Stimulated activated CD4-positive, alpha-beta T cell treated with anti-CD3 and anti-CD28 coated beads, Interleukin-12 subunit alpha, Interleukin-12 subunit beta, amount 100 ng/mL, for 24 hours (primary cell): Measurements from ENCODE around the gene RERE.

Experiments used
- DNase-seq, 2 experiments: peaks; one replicate each; pipeline ENCODE4 v3.0.0-alpha.2; 2020; ENCODE audit warnings: low read depth in 2 of 2

RERE gene

DNA sequence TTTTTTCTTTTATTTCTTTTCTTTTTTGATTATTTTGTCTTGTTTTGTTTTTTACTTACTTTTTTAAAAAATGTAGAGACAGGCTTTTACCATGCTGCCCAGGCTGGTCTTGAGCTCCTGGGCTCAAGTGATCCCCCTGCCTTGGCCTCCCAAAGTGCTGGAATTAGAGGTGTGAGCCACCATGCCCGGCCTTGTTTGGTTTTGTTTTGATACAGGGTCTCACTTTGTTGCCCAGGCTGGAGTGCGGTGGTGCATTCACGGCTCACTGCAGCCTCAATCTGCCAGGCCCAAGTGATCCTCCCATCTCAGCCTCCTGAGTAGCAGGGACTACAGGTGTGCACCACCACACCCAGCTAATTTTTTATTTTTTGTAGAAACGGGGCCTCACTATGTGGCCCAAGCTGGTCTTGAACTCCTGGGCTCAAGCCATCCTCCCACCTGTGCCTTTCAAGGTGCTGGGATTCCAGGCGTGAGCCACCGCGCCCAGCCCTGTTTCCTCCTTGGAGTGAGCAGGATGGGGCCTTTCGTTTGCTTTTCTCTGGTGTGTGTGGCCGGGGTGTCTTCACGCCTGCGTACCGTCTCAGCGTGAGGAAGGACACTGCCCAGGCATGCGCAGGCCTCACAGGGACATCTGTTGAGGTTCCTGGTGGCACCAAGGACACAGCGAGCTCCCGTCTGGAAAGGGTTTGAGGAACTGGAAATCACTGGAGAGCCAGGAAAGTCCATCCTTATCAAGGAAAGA, 484.0 kb downstream of the RERE start:
- no peak for DNase-seq

DNA sequence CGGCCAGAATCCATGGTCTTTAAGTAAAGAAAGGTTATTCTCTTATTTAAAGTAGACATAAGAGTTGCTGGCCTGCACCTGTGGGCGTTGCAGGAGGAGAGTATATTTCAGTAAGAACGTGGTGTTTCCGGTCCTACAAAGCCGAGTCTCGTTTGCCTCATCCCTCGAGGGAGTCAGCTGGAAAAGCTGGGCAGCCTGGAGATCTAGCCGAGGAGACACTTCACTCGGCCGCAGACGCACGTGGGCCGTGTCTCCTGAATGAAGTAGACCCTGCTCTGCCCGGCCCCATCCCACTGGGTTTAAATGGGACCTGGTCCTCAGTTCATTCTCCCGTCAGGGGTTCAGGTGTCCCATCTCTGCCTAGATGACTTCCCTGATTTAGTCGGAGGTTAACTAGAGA, 484.6 kb downstream of the RERE start:
- DNase-seq = no peak

DNA sequence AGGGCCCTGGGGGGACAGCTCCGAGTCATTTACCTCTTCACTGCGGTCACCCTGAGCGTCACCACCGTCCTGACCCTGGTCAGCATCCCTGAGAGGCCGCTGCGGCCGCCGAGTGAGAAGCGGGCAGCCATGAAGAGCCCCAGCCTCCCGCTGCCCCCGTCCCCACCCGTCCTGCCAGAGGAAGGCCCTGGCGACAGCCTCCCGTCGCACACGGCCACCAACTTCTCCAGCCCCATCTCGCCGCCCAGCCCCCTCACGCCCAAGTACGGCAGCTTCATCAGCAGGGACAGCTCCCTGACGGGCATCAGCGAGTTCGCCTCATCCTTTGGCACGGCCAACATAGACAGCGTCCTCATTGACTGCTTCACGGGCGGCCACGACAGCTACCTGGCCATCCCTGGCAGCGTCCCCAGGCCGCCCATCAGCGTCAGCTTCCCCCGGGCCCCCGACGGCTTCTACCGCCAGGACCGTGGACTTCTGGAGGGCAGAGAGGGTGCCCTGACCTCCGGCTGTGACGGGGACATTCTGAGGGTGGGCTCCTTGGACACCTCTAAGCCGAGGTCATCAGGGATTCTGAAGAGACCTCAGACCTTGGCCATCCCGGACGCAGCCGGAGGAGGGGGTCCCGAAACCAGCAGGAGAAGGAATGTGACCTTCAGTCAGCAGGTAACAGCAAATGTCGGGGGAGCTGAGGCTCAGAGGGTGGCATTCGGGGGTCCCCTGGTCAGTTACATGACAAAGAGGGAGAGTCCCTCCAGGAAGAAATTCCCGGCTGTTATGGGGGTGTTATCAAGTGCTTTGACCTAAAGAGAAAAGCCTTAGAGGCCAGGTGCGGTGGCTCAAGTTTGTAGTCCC, 486.9 kb downstream of the RERE start:
- DNase-seq = no peak

DNA sequence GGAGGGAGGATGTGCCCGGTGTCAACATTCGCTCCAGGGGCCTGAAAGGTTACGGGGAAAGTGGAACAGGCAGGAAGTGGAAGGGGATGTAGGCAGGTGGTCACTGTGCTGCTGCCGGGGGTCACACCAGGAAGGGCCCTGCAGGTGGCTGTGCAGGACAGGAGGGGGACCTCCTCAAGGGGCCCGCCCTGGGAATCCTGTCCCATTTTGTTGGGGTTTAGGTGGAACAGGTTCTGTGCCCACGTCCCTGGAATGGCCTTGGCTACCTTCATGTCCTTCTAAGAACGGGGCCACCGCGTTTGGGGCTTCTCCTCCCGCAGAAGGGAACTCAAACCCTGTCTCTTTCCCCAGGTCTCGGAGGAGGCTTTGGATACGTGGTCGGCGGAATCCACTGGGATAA, 487.6 kb downstream of the RERE start:
- DNase-seq = no peak

DNA sequence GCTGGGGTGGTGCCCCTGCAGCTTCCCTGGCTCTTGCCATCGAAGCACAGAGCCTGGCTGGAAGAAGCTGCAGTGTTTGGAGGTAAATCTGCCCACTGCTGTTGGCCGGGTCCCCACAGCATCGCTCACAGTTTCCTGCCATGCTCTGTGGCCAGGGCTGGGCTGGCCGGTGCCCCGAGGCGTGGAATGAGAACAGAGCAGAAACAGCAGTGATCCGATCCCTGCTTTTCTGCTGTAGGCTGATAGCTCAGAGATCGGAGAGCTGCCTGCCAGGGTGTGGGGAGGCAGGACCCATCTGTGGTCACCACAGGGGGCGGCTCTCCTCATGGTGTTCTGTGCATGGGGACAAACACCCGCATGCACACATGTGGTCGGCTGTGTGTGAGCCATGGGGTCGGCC, 488.0 kb downstream of the RERE start:
- no peak for DNase-seq

DNA sequence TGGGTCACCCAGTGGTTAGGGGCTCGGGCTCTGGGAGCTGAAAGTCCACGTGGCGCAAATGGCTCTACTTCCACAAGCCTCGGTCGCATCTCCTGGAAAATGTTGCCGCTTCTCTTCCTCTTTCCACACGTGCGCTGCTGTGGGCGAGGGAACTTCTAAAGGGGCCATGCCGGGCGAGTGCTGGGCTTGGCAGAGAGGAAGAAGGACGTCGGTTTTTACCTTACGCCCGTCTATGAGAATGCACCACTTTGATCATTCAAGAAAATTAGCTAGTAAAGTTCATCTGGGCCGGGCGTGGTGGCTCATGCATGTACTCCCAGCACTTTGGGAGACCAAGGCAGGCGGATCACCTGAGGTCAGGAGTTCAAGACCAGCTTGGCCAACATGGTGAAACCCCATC, 489.2 kb downstream of the RERE start:
- no peak for DNase-seq

DNA sequence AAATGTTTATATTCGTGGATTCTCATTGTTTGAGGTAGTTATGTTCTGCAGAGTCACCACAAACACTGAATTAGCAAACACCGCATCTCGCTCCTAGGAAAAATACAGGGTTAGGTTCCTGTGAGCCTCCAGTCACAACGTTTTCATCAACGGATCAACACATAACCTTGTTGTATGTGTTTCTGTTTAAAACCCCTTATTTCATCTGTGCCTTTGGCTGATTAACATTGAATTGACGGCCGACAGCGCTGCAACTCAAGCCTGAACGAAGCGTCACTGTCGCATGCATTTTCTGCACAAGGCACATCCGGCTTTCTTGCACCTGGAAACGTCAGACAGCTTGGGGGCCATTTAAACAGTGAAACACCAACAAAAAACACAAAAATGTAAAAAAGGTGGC, 491.2 kb downstream of the RERE start:
- no peak for DNase-seq

DNA sequence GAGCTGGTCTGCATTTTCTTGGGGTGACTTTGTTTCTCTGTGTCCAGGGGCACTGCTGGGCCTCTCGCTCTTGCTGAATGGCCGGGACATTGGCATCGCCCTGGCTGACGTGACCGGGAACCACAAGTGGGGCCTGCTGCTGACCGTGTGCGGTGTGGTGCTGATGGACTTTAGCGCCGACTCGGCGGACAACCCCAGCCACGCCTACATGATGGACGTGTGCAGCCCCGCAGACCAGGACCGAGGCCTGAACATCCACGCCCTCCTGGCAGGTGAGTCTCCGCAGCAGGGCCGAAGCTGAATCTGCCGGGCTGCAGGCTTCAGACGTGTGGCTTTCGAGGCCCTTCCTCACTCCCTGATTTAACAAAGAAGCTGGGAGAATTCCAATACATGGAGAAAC, 491.7 kb downstream of the RERE start:
- DNase-seq = no peak

DNA sequence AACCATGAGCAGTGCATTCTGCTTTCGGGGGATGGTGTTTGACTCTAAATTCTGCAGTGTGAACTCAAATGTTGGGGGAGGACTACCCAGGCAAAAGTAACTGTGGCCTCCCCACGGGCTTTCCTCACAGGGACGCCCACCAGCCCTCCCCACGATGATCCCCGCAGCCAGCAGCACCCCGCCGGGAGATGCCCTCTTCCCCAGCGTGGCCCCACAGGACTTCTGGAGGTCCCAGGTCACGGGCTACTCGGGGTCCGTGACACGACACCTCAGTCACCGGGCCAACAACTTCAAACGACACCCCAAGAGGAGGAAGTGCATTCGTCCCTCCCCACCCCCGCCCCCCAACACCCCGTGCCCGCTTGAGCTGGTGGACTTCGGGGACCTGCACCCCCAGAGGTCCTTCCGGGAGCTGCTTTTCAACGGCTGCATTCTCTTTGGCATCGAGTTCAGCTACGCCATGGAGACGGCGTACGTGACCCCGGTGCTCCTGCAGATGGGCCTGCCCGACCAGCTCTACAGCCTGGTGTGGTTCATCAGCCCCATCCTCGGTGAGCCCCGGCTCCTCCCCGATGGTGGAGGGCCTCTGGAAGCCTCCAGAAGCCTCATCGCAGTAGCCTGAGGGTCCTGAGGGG, 493.1 kb downstream of the RERE start:
- no peak for DNase-seq

DNA sequence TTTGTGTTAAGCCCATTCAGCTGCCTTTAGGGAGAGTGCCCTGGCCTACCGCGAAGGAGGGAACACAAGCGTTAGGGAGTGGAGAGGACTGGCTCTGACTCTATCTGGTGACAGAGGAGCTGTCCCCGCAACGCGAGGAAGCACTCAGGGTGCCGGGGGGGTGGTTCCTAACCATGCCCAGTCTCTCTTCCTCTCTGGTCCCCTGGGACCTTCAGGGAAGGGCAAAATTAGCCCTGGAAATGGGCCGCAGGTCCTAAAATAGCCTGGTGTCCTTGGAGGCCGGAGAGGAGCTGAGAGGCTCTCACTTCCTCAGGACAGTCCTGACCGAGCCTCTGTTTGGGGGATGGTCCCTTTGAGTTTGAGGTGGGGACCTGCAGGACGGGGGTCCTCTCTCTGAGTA, 493.7 kb downstream of the RERE start:
- DNase-seq = no peak

DNA sequence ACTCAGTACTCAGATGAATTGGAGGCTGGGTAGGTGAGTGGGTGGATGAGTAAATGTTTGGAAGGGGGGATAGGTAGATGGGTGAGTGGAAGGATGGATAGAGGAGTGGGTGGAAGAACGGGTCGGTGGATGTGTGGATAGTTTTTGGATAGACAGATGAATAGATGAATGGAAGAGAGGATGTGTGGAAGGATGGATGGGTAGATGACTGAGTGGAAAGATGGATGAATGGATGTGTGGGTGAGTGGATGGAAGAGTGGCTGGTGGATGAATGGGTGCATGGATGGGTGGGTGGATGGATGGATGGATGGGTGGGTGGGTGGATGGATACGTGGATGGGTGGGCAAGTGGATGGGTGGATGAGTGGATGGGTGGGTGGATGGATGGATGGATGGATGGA, 495.8 kb downstream of the RERE start:
- no peak for DNase-seq

DNA sequence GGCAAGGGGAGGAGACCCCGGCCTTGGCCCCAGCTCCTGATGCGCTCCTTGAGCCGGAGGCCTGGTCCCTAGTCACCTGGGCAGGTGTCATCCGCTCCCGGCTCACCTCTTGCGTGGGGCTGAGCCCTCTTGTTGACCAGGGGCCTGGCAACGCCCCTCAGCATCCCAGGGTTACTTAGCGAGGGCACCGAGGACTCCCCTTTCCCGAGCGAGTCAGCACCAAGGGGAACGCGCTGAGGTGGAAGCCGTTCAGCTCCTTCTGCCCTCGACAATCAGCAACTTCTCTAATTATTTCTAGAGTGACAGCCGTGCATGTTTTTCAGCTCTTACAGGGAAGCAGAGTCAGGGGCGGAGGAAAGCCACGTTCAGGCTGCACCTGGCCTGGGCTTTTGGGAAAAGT, 499.0 kb downstream of the RERE start:
- DNase-seq = no peak

DNA sequence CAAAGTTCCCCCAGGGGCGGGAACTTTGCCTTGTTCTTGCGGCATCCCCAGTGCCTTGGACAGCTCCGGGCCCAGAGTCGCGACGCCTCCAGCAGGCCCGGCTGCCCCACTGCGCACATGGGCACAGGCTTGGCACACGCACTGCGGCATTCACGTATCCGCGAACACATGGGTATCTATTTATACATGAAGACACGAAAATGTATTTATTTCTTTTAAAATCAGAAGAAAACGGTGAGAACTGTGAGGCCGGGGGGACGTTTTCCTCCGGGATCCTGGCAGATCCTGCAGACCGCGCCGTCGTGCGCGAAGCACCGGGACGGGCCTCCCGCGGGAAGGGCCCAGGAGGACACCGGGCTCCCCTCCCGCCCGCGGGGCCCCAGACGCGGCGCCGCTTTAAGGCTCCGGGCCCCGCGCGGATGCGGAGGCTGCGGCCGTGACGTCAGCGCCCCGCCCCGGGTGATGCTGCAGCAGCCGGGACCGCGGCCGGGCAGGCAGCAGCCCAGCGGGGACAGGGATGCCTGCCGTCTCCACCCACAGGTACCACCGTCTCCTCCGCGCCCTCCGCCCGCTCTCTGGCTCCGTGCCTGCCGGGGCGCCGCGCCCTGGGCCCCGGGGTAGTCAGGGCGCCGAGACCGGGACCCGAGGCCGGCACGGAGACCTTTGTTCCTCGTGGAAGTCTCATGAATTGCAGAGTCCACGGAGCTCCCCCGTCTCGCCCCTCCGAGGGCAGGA, 499.6 kb downstream of the RERE start, which contains the start of gene SLC45A1:
Gene SLC45A1 (plus strand): TSS at position 468 of the 735 bp plus-strand sequence. CDS start 6,216 bp downstream, outside the sequence.
- peak; percentile 57 to 66 for DNase-seq

DNA sequence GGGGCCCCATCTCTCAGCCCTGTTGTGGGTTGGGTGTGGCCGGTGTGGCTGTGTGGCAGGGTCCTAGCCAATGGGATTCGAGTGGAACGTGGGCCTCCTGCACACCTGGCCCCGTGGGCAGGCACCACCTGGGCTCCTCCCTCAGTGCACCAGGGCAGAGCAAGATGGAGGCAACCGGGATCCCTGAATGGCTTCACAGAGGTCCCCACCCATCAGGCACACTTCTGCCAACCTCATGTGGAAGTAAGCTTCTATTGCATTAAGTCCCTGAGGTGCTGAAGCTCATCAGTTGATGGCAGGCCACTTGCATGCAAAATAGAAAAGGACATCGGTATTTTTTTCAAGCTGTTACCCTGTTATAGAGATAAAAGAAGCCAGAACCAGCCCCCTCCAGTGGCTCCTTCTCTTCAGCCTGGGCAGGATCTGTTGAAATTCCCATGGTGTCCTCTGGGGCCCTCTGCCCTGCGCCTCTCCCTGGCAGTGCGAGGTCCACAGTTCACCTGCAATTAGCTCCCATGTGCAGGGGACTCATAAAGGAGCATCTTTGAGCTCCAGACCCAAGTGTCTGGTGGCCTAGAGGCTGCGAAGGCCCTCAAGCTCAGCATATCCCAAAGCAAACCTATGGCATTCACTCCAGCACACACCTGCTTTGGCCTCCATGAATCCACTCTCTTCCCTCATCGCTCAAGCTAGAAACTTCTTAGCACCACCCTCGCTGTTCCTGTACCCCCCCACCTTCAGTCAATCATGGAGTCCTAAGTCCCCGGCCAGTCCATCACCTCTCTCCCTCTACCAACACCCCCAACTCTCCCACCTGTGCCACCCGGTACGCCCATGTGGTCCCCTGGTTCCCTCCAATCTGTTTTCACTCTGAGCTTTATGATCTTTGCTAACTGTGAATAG, 501.6 kb downstream of the RERE start:
- DNase-seq = no peak

DNA sequence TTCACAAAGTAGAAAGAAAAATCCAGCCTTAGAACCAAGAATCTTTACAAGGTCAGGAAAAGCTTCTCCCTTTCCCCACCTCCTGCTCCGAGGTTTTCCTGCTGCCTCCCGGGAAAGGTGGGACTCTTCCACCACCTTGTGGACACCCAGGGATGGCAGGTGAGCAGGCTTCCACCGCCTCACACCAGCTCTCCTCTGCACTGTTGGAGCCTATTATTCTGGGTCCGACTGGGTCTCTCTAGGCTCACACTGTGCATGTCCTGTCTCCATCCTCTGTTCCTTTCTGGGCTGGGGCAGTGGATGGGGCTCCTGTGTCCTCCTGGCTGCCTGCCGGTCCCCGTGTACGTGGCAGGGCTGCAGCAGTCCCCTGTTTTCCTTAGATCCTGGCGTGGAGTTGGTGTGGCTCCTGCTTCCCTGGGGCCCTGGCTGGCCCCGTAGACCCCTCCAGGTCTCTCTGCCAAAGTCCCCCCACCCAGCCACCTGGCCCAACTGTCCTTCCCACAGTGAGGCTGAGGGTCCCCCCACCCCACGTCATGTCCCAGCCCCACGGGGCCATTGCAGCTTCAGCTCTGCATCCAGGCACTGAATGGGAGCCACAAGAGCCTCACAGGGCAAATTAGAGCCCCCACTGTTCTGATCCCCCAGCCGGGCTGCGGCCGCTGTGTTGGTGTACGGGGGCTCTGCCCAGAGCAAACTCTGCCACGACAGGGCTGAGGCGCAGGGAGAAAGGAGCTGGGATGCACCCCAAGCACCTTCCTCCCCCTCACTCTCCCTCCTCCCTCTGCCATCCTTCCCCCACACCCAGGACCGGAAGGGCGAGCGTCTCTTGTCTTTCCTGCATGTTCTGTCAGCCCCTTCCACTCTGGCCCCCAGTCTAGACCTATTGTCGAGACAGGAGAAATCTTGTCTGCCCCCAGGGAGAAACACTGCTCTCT, 502.8 kb downstream of the RERE start:
- DNase-seq = peak; percentile 13 to 26

DNA sequence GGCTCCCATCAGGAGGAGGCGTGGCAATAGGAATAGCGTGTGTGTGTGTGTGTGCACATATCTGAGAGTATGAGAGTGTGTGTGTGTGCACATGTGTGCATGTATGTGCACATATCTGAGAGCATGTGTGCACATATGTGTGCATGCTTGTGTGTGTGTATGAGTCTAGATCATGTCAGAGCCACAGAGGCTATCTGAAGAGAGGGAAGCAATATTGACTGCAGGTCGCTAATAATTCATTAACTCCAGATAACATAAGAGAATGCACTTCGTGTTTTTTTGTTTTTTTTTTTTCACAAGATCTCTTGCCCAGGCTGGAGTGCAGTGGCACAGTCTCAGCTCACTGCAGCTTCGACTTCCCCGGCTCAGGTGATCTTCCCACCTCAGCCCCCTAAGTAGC, 504.2 kb downstream of the RERE start:
- DNase-seq = no peak

DNA sequence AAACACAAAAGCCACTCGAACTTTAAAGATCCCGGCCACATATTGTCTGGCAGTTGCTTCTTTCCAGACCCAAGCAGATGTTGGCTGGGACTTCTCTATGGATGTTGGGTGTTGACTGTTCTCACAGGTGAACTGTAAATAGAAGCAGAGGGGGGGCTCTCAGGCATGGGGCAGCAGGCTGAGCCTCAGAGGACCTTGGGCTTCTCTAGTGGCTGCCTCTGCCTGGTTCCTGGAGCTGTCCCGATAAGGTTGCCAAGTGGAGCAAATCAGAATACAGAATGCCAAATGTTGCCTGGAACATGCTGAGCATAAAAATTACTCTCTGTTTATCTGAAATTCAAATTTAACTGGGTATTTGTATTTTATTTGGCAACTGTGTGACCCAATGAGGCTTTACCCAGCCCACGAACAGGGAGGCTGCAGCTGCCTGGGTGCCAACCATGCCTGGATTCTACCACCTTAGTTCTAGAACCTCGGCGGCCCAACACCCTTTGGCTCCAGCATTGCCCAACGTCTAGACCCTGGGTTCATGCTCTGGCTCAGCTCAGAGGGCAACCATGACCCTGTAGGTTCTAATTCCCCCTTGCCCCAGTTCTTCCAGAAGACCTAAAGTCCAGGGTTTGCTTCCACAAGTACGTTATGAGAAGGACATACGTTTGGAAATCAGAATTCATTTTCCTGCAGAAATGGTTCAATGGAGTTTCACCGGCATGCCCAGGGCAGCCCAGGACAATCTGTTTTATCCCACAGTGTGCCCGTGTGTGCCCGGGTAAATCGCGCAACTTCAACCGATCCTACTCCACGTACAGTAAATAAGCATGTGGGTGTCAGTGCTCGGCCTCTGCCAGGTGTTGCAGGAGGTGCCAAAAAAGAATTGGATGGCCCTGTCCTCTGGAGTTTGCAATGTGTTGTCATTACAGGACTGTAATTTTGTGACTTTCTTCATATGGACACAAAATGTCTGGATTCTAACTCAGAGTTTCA, 504.9 kb downstream of the RERE start:
- no peak for DNase-seq

DNA sequence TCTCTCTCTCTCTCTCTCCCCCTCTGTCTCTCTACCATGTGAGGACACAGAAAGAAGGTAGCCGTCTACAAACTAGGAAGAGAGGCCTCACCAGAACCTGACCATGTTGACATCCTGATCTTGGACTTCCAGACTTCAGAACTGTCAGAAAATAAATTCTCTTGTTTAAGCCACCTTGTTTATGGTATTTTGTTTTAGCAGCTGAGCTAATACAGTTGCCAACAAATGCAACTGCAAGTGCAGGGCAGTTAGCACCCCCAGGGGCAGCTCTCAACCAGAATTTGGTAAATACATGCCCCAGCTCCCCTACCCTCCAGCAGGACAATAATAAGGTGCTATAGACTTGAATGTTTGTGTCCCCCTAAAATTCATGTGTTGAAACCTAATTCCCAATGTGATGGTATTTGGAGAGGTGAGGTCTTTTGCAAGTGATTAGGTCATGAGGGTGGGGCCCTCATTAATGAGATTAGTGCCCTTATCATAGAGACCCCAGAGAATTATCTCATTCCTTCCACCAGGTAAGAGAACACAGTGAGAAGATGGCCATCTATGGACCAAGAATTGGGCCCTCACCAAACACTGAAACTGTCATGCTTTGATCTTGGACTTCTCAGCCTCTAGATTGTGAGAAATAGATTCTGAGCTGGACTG, 506.2 kb downstream of the RERE start:
- DNase-seq = no peak
